Measurements from ENCODE around the gene ABCC11. TPM values are rescaled to one million over a fixed set of nuclear protein-coding genes. Genes with fewer than 3 reads are reported as not detected.

Gene ABCC11
- total RNA-seq, 1 donor from 2014 or later = not detected

GRCh38 chr16:48126801-48127644 lies 120.3 kb downstream of the ABCC11 start:
- H3K27me3 ChIP-seq = no peaks in the 10 kb centered on the region
- H3K4me3 Mint-ChIP-seq = no peak overlapping the region
- TF ChIP-seq EZH2 (IDR thresholded peaks at IDR 0.05) = no peak
- TF ChIP-seq EZH2phosphoT487 (IDR thresholded peaks at IDR 0.05) = no peak
- TF ChIP-seq, protein P1, sequence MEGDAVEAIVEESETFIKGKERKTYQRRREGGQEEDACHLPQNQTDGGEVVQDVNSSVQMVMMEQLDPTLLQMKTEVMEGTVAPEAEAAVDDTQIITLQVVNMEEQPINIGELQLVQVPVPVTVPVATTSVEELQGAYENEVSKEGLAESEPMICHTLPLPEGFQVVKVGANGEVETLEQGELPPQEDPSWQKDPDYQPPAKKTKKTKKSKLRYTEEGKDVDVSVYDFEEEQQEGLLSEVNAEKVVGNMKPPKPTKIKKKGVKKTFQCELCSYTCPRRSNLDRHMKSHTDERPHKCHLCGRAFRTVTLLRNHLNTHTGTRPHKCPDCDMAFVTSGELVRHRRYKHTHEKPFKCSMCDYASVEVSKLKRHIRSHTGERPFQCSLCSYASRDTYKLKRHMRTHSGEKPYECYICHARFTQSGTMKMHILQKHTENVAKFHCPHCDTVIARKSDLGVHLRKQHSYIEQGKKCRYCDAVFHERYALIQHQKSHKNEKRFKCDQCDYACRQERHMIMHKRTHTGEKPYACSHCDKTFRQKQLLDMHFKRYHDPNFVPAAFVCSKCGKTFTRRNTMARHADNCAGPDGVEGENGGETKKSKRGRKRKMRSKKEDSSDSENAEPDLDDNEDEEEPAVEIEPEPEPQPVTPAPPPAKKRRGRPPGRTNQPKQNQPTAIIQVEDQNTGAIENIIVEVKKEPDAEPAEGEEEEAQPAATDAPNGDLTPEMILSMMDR (IDR thresholded peaks at IDR 0.05) = no peak
- no peaks in the 10 kb centered on the region for H3K36me3 ChIP-seq
- H3K9me3 Mint-ChIP-seq = no peaks in the 10 kb centered on the region
- H3K27ac ChIP-seq = no peak overlapping the region
- H3K79me2 ChIP-seq (ENCODE audit: low read depth) = no peaks in the 10 kb centered on the region
- no peak overlapping the region for H3K4me3 ChIP-seq
- no peak overlapping the region for H2AFZ ChIP-seq (replicated peaks)
- H3K4me2 ChIP-seq = no peak overlapping the region
- H3K27me3 Mint-ChIP-seq (ENCODE audit: insufficient read depth, low read depth) = peaks cover 10% of the 10 kb centered on the region
- H3K4me1 ChIP-seq = peaks cover 6% of the 10 kb centered on the region
- no peaks in the 10 kb centered on the region for H3F3A ChIP-seq (ENCODE audit: low read depth)
- H3K4me1 Mint-ChIP-seq = peaks cover 36% of the 10 kb centered on the region
- peak overlapping the region; percentile 18 for H3K27ac Mint-ChIP-seq
- no peak overlapping the region for H3K9ac ChIP-seq
- no peaks in the 10 kb centered on the region for H4K20me1 ChIP-seq (ENCODE audit: low read depth)
- DNase-seq (ENCODE audit: low spot score) = no peak
- H3K36me3 Mint-ChIP-seq = no peaks in the 10 kb centered on the region
- no peaks in the 10 kb centered on the region for H3K9me3 ChIP-seq (ENCODE audit: low read depth)

- H3K27ac ChIP-seq = no peak overlapping the region
- no peaks in the 10 kb centered on the region for H3K9me3 Mint-ChIP-seq
- TF ChIP-seq EZH2 (IDR thresholded peaks at IDR 0.05) (no peak), EZH2phosphoT487 (IDR thresholded peaks at IDR 0.05) (no peak)
- TF ChIP-seq, protein P1 (IDR thresholded peaks at IDR 0.05) = no peak
These were observed 121.5 kb downstream of the ABCC11 start for GRCh38 chr16:48125888-48126287.

GRCh38 chr16:48124266-48124665 lies 123.1 kb downstream of the ABCC11 start:
- no peak overlapping the region for H3K27ac Mint-ChIP-seq
- TF ChIP-seq EZH2 (IDR thresholded peaks at IDR 0.05) (no peak), EZH2phosphoT487 (IDR thresholded peaks at IDR 0.05) (no peak)
- TF ChIP-seq, protein P1 (IDR thresholded peaks at IDR 0.05) = no peak
- Histone ChIP-seq H3K4me2 (no peak overlapping the region), H3K27me3 (no peaks in the 10 kb centered on the region), H3F3A (ENCODE audit: low read depth) (no peaks in the 10 kb centered on the region), H3K36me3 (no peaks in the 10 kb centered on the region), H3K27ac (no peak overlapping the region), H3K4me3 (no peak overlapping the region), H2AFZ (replicated peaks) (no peak overlapping the region), H3K9me3 (ENCODE audit: low read depth) (no peaks in the 10 kb centered on the region), H3K79me2 (ENCODE audit: low read depth) (no peaks in the 10 kb centered on the region), H3K4me1 (no peaks in the 10 kb centered on the region), H4K20me1 (ENCODE audit: low read depth) (no peaks in the 10 kb centered on the region), H3K9ac (no peak overlapping the region)
- peaks cover 4% of the 10 kb centered on the region for H3K27me3 Mint-ChIP-seq (ENCODE audit: insufficient read depth, low read depth)
- DNase-seq (ENCODE audit: low spot score) = no peak
- H3K4me3 Mint-ChIP-seq = no peak overlapping the region
- H3K36me3 Mint-ChIP-seq = no peaks in the 10 kb centered on the region
- H3K4me1 Mint-ChIP-seq = peaks cover 23% of the 10 kb centered on the region
- H3K9me3 Mint-ChIP-seq = no peaks in the 10 kb centered on the region

More at GRCh38 chr16:48125888-48126287, 121.5 kb downstream of the ABCC11 start:
- no peak overlapping the region for H3K4me2 ChIP-seq
- H4K20me1 ChIP-seq (ENCODE audit: low read depth) = no peaks in the 10 kb centered on the region
- H3K4me1 Mint-ChIP-seq = peaks cover 27% of the 10 kb centered on the region
- H3K79me2 ChIP-seq (ENCODE audit: low read depth) = no peaks in the 10 kb centered on the region
- H3K4me1 ChIP-seq = no peaks in the 10 kb centered on the region
- no peaks in the 10 kb centered on the region for H3F3A ChIP-seq (ENCODE audit: low read depth)
- H3K4me3 ChIP-seq = no peak overlapping the region
- no peaks in the 10 kb centered on the region for H3K27me3 ChIP-seq
- H3K27ac Mint-ChIP-seq = no peak overlapping the region
- DNase-seq (ENCODE audit: low spot score) = no peak
- H3K27me3 Mint-ChIP-seq (ENCODE audit: insufficient read depth, low read depth) = peaks cover 8% of the 10 kb centered on the region
- no peaks in the 10 kb centered on the region for H3K36me3 Mint-ChIP-seq
- H3K9me3 ChIP-seq (ENCODE audit: low read depth) = no peaks in the 10 kb centered on the region
- no peak overlapping the region for H3K4me3 Mint-ChIP-seq
- no peak overlapping the region for H2AFZ ChIP-seq (replicated peaks)
- H3K36me3 ChIP-seq = no peaks in the 10 kb centered on the region
- H3K9ac ChIP-seq = no peak overlapping the region

Measured in neural progenitor cell (in vitro differentiated cells).